HepG2 (cell line): ENCODE results near the gene MRPS17. TPM values are rescaled to one million over a fixed set of nuclear protein-coding genes. Genes with fewer than 3 reads are reported as not detected.

Experiments
- CREM ChIP-seq, 2 experiments: sonication (generic) in 1 of 2; formaldehyde crosslinking in 1 of 2; IDR thresholded peaks; 2 replicates each; pipeline versions ENCODE4 v1.4.0 to v1.6.1; 2016 to 2020; ENCODE audit warnings: antibody characterized with exemption in 1 of 2, mild to moderate bottlenecking in 1 of 2, missing genetic modification reagents in 1 of 2
- DNMT3B ChIP-seq: conservative IDR thresholded peaks from 2 replicates; pipeline ENCODE4 v1.6.1; 2016; ENCODE audit warnings: missing biosample characterization, control low read depth
- GATAD2A ChIP-seq: IDR thresholded peaks from 2 replicates; pipeline ENCODE4 v1.6.1; 2016
- KDM4B ChIP-seq: sonication (generic); formaldehyde crosslinking; IDR thresholded peaks from 2 replicates; pipeline ENCODE4 v1.4.0; 2020; ENCODE audit warnings: missing genetic modification reagents
- LRRFIP1 ChIP-seq: sonication (generic); formaldehyde crosslinking; conservative IDR thresholded peaks from 2 replicates; pipeline ENCODE4 v1.4.0; 2020; ENCODE audit warnings: missing genetic modification reagents
- MXI1 ChIP-seq: IDR thresholded peaks from 3 replicates; pipeline ENCODE4 v1.6.1; 2012; ENCODE audit warnings: low read depth, low read length, inconsistent platforms, borderline replicate concordance
- NCOA2 ChIP-seq: sonication (generic); formaldehyde crosslinking; IDR thresholded peaks from 2 replicates; pipeline ENCODE4 v1.8.0; 2022; ENCODE audit warnings: inconsistent platforms
- RFXANK ChIP-seq: IDR thresholded peaks from 2 replicates; pipeline ENCODE4 v1.6.1; 2016
- TBP ChIP-seq: sonication (generic); formaldehyde crosslinking; IDR thresholded peaks from 2 replicates; pipeline ENCODE4 v1.5.0; 2020; ENCODE audit warnings: missing genetic modification reagents
- TP53 ChIP-seq: sonication (generic); formaldehyde crosslinking; conservative IDR thresholded peaks from 2 replicates; pipeline ENCODE4 v1.4.0; 2020; ENCODE audit warnings: missing genetic modification reagents
- ZBTB43 ChIP-seq: sonication (generic); formaldehyde crosslinking; conservative IDR thresholded peaks from 2 replicates; pipeline ENCODE4 v1.4.0; 2020; ENCODE audit warnings: missing genetic modification reagents
- ZFP91 ChIP-seq: sonication (generic); formaldehyde crosslinking; IDR thresholded peaks from 2 replicates; pipeline ENCODE4 v1.9.0; 2022; ENCODE audit warnings: missing genetic modification reagents, mild to moderate bottlenecking, borderline replicate concordance
- ZIK1 ChIP-seq: sonication (generic); formaldehyde crosslinking; IDR thresholded peaks from 2 replicates; pipeline ENCODE4 v1.5.0; 2020; ENCODE audit warnings: mild to moderate bottlenecking, low read depth, missing genetic modification reagents, borderline replicate concordance
- ZKSCAN8 ChIP-seq: IDR thresholded peaks from 2 replicates; pipeline ENCODE4 v1.6.1; 2016; ENCODE audit warnings: borderline replicate concordance, missing genetic modification reagents, missing compliant biosample characterization
- ZNF124 ChIP-seq: sonication (generic); formaldehyde crosslinking; IDR thresholded peaks from 2 replicates; pipeline ENCODE4 v1.4.0; 2020; ENCODE audit warnings: missing genetic modification reagents
- ZNF263 ChIP-seq: sonication (generic); formaldehyde crosslinking; IDR thresholded peaks from 2 replicates; pipeline ENCODE4 v1.4.0; 2020; ENCODE audit warnings: missing genetic modification reagents
- ZNF317 ChIP-seq: sonication (generic); formaldehyde crosslinking; IDR thresholded peaks from 2 replicates; pipeline ENCODE4 v1.5.0; 2020; ENCODE audit warnings: mild to moderate bottlenecking, missing genetic modification reagents
- ZNF569 ChIP-seq: sonication (generic); formaldehyde crosslinking; IDR thresholded peaks from 2 replicates; pipeline ENCODE4 v1.5.0; 2020; ENCODE audit warnings: mild to moderate bottlenecking, missing genetic modification reagents, moderate library complexity, borderline replicate concordance
- ZNF678 ChIP-seq: sonication (generic); formaldehyde crosslinking; IDR thresholded peaks from 2 replicates; pipeline ENCODE4 v1.4.0; 2020; ENCODE audit warnings: mild to moderate bottlenecking, missing genetic modification reagents
- ZNF850 ChIP-seq: sonication (generic); formaldehyde crosslinking; conservative IDR thresholded peaks from 2 replicates; pipeline ENCODE4 v1.9.0; 2021; ENCODE audit warnings: mild to moderate bottlenecking, missing genetic modification reagents
- ZNF883 ChIP-seq: sonication (generic); formaldehyde crosslinking; IDR thresholded peaks from 2 replicates; pipeline ENCODE4 v1.5.1; 2020; ENCODE audit warnings: mild to moderate bottlenecking, missing genetic modification reagents; ENCODE audit errors: not compliant biosample characterization
- polyA plus RNA-seq, 8 experiments: library from polyadenylated mRNA; depleted of rRNA in 3 of 8; stranded (reverse) in 7 of 8; unstranded in 1 of 8; fragments of >200 nt; fragmentation: Illumina TruSeq in 4 of 8; extraction: Trizol in 4 of 8; gene quantifications; 2 replicates each; pipeline versions ENCODE4 v1.2.1 to v1.2.3, GENCODE V29; 2011 to 2016; ENCODE audit warnings: low read depth in 4 of 8, missing spikeins in 1 of 8, mixed read lengths in 1 of 8; ENCODE audit not compliant: insufficient read depth in 1 of 8
- total RNA-seq, 5 experiments: library from RNA; depleted of rRNA; stranded (reverse); fragments of >200 nt; fragmentation: Illumina TruSeq; extraction: Trizol; gene quantifications; 2 replicates each; pipeline ENCODE4 v1.2.3, GENCODE V29; 2016; ENCODE audit warnings: low read depth in 1 of 5
- TF ChIP-seq, protein P1 (sequence below): sonication (generic); formaldehyde crosslinking; IDR thresholded peaks from 2 replicates; pipeline ENCODE4 v1.5.1; 2020; ENCODE audit warnings: missing genetic modification reagents, mild to moderate bottlenecking, borderline replicate concordance
- TF ChIP-seq, protein P2 (sequence below): IDR thresholded peaks from 2 replicates; pipeline ENCODE4 v1.6.1; 2016; ENCODE audit warnings: missing compliant biosample characterization, missing genetic modification reagents, borderline replicate concordance

MRPS17 gene
- total and polyA plus RNA-seq, 2 of the 13 experiments (the other 11 are each of a cell fraction or from before 2014, with no cell fraction given), result 14.9 to 31.3 TPM

- TF ChIP-seq TP53 (CRISPR knock-in tag) (no peak), KDM4B (CRISPR knock-in tag) (no peak), ZNF678 (CRISPR knock-in tag) (no peak), MXI1 (peak; percentile 47; the same call in 1 of the 3 replicates), ZNF569 (CRISPR knock-in tag) (no peak), ZNF317 (0 out of 2 replicates have a peak, but pooled peaks have one; percentile 38), ZIK1 (CRISPR knock-in tag) (no peak), CREM (IDR thresholded peaks at IDR 0.05) (peak; percentile 46; the same call in 1 of the 2 replicates), CREM (CRISPR knock-in tag; IDR thresholded peaks at IDR 0.05) (no peak), ZKSCAN8 (CRISPR knock-in tag) (no peak; the same call in 1 of the 2 replicates), ZNF263 (no peak), ZNF883 (CRISPR knock-in tag) (no peak), ZFP91 (CRISPR knock-in tag) (no peak), DNMT3B (no peak), NCOA2 (CRISPR knock-in tag) (peak; percentile 72; the same call in 1 of the 2 replicates), ZNF850 (CRISPR knock-in tag) (no peak), RFXANK (no peak), ZNF124 (CRISPR knock-in tag) (no peak; the same call in 1 of the 2 replicates), LRRFIP1 (no peak), TBP (CRISPR knock-in tag) (no peak), GATAD2A (CRISPR knock-in tag) (peak; percentile 73), ZBTB43 (no peak)
- TF ChIP-seq, protein P1, sequence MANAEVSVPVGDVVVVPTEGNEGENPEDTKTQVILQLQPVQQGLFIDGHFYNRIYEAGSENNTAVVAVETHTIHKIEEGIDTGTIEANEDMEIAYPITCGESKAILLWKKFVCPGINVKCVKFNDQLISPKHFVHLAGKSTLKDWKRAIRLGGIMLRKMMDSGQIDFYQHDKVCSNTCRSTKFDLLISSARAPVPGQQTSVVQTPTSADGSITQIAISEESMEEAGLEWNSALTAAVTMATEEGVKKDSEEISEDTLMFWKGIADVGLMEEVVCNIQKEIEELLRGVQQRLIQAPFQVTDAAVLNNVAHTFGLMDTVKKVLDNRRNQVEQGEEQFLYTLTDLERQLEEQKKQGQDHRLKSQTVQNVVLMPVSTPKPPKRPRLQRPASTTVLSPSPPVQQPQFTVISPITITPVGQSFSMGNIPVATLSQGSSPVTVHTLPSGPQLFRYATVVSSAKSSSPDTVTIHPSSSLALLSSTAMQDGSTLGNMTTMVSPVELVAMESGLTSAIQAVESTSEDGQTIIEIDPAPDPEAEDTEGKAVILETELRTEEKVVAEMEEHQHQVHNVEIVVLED (CRISPR knock-in tag), result no peak
- TF ChIP-seq, protein P2, sequence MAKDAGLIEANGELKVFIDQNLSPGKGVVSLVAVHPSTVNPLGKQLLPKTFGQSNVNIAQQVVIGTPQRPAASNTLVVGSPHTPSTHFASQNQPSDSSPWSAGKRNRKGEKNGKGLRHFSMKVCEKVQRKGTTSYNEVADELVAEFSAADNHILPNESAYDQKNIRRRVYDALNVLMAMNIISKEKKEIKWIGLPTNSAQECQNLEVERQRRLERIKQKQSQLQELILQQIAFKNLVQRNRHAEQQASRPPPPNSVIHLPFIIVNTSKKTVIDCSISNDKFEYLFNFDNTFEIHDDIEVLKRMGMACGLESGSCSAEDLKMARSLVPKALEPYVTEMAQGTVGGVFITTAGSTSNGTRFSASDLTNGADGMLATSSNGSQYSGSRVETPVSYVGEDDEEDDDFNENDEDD (CRISPR knock-in tag), result no peak
Measured at GRCh38 chr7:55996856-55997500, 45.3 kb downstream of the MRPS17 start (continued).
